ENCODE data around the gene ANTXR1. TPM values are rescaled to one million over a fixed set of nuclear protein-coding genes. Genes with fewer than 3 reads are reported as not detected.
A peak's percentile ranks its signal among the peaks of the same experiment; 100 is the strongest.

Gene ANTXR1
- total and polyA plus RNA-seq, 9 of the 15 experiments (the other 6 are each of a cell fraction or from before 2014, with no cell fraction given), result 0.07 to 1.00 (median 0.54) TPM

GRCh38 chr2:69089266-69089665 is 76.3 kb downstream of the ANTXR1 start:
- no peaks in the 10 kb centered on the region for H3K9me1 ChIP-seq (ENCODE audit: control insufficient read depth, insufficient read depth, low read length)
- H3K9me3 ChIP-seq (replicated peaks; ENCODE audit: control insufficient read depth, insufficient read depth, low read depth, low read length), result no peaks in the 10 kb centered on the region
- CTCF ChIA-PET (ENCODE audit: low intra/inter-chr PET ratio), result no interaction called here
- H4K20me1 ChIP-seq (replicated peaks; ENCODE audit: control insufficient read depth, insufficient read depth, low read length), result no peaks in the 10 kb centered on the region
- intact Hi-C loops (cut with micrococcal nuclease), result no loop called here
- FAIRE-seq (no peak), ATAC-seq (no peak), DNase-seq (ENCODE audit: extremely low read depth in 1 of 4, low spot score in 3 of 4) (no peak)
- no peaks in the 10 kb centered on the region for H3K36me3 ChIP-seq (ENCODE audit: control insufficient read depth, insufficient read depth, low read length)
- 1% methylated on average over 3 of the region's 3 CpGs for WGBS (ENCODE audit: insufficient coverage, low coverage, missing lambda C conversion rate)
- TF ChIP-seq LARP7 (IDR thresholded peaks at IDR 0.05), result no peak
- no peak for TF ChIP-seq MEF2D (tag; conservative IDR thresholded peaks at IDR 0.05; ENCODE audit: low read depth)
- no peak for TF ChIP-seq CEBPG (CRISPR knock-in tag; IDR thresholded peaks at IDR 0.05)
- TF ChIP-seq CEBPG (tag; conservative IDR thresholded peaks at IDR 0.05 in 1 of 2, IDR thresholded peaks at IDR 0.05 in 1 of 2), result 0 out of 4 replicates have a peak, but pooled peaks of 1 of the 2 experiments have one; percentile 13
- no peak for TF ChIP-seq TAF1 (IDR thresholded peaks at IDR 0.05; ENCODE audit: control insufficient read depth, extremely low read depth, insufficient read depth, low read length, severe bottlenecking)
- no peak overlapping the region for H3K9ac ChIP-seq (ENCODE audit: insufficient read depth in 1 of 2, low read depth in 2 of 2, low read length in 2 of 2)
- in situ Hi-C loops (cut with MboI), result no loop called here
- peaks cover 7 to 10% of the 10 kb centered on the region in 2 experiments; a peak in 4 of 5 replicates for H3K27me3 ChIP-seq (ENCODE audit: control insufficient read depth in 2 of 2, insufficient read depth in 2 of 2, low read length in 2 of 2)
- H3K4me2 ChIP-seq (ENCODE audit: insufficient read depth, low read length), result no peak overlapping the region
- BruUV-seq (replicated peaks), result no TSS peak
- no peaks in the 10 kb centered on the region for H3K79me2 ChIP-seq (ENCODE audit: control insufficient read depth, insufficient read depth, low read length)
- H3K4me1 ChIP-seq (replicated peaks in 1 of 2; ENCODE audit: control insufficient read depth in 2 of 2, insufficient read depth in 2 of 2, low read length in 2 of 2), result no peaks in the 10 kb centered on the region
- POLR2A ChIA-PET, result interaction anchor here (0.7 kb wide), 1 partner anchor 428 kb away, joined by 3 read pairs; no protein-coding TSS in a partner anchor
- H2AFZ ChIP-seq (ENCODE audit: low read depth, low read length), result no peak overlapping the region
- H3K27ac ChIP-seq (ENCODE audit: extremely low read depth, low read depth, low read length), result no peak overlapping the region
- no peak overlapping the region for H3K4me3 ChIP-seq

- no peak overlapping the region for H3K9ac ChIP-seq (ENCODE audit: insufficient read depth in 1 of 2, low read depth in 2 of 2, low read length in 2 of 2)
- intact Hi-C loops (cut with micrococcal nuclease) (no loop called here), in situ Hi-C loops (cut with MboI) (no loop called here)
- DNase-seq (ENCODE audit: extremely low read depth in 1 of 4, low spot score in 3 of 4) (no peak), FAIRE-seq (no peak), ATAC-seq (no peak)
- H3K9me3 ChIP-seq (replicated peaks; ENCODE audit: control insufficient read depth, insufficient read depth, low read depth, low read length), result no peaks in the 10 kb centered on the region
- H4K20me1 ChIP-seq (replicated peaks; ENCODE audit: control insufficient read depth, insufficient read depth, low read length), result no peaks in the 10 kb centered on the region
- peaks cover 7 to 13% of the 10 kb centered on the region in 2 experiments; a peak in 4 of 5 replicates for H3K27me3 ChIP-seq (ENCODE audit: control insufficient read depth in 2 of 2, insufficient read depth in 2 of 2, low read length in 2 of 2)
- no peaks in the 10 kb centered on the region for H3K79me2 ChIP-seq (ENCODE audit: control insufficient read depth, insufficient read depth, low read length)
- no peak overlapping the region for H2AFZ ChIP-seq (ENCODE audit: low read depth, low read length)
- no peaks in the 10 kb centered on the region for H3K36me3 ChIP-seq (ENCODE audit: control insufficient read depth, insufficient read depth, low read length)
- 0% methylated on average over 1 of the region's 1 CpG for WGBS (ENCODE audit: insufficient coverage, low coverage, missing lambda C conversion rate)
- CTCF ChIA-PET (ENCODE audit: low intra/inter-chr PET ratio), result no interaction called here
- H3K27ac ChIP-seq (ENCODE audit: extremely low read depth, low read depth, low read length), result no peak overlapping the region
- H3K4me2 ChIP-seq (ENCODE audit: insufficient read depth, low read length), result no peak overlapping the region
- H3K9me1 ChIP-seq (ENCODE audit: control insufficient read depth, insufficient read depth, low read length), result no peaks in the 10 kb centered on the region
- H3K4me3 ChIP-seq, result no peak overlapping the region
- no peaks in the 10 kb centered on the region for H3K4me1 ChIP-seq (replicated peaks in 1 of 2; ENCODE audit: control insufficient read depth in 2 of 2, insufficient read depth in 2 of 2, low read length in 2 of 2)
- no TSS peak for BruUV-seq (replicated peaks)
- POLR2A ChIA-PET, result interaction anchor here (1.0 kb wide), 1 partner anchor 10 kb away, joined by 3 read pairs; no protein-coding TSS in a partner anchor
- TF ChIP-seq ZNF253 (CRISPR knock-in tag; conservative IDR thresholded peaks at IDR 0.05) (no peak), GTF2F1 (IDR thresholded peaks at IDR 0.05; ENCODE audit: low read depth, low read length) (no peak), AFF4 (CRISPR knock-in tag; IDR thresholded peaks at IDR 0.05) (no peak)
- TF ChIP-seq, protein P1, sequence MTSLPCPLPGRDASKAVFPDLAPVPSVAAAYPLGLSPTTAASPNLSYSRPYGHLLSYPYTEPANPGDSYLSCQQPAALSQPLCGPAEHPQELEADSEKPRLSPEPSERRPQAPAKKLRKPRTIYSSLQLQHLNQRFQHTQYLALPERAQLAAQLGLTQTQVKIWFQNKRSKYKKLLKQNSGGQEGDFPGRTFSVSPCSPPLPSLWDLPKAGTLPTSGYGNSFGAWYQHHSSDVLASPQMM (CRISPR knock-in tag; IDR thresholded peaks at IDR 0.05), result no peak
- TF ChIP-seq, protein P2, sequence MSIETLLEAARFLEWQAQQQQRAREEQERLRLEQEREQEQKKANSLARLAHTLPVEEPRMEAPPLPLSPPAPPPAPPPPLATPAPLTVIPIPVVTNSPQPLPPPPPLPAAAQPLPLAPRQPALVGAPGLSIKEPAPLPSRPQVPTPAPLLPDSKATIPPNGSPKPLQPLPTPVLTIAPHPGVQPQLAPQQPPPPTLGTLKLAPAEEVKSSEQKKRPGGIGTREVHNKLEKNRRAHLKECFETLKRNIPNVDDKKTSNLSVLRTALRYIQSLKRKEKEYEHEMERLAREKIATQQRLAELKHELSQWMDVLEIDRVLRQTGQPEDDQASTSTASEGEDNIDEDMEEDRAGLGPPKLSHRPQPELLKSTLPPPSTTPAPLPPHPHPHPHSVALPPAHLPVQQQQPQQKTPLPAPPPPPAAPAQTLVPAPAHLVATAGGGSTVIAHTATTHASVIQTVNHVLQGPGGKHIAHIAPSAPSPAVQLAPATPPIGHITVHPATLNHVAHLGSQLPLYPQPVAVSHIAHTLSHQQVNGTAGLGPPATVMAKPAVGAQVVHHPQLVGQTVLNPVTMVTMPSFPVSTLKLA (conservative IDR thresholded peaks at IDR 0.05), result no peak
These were observed 77.0 kb downstream of the ANTXR1 start for GRCh38 chr2:69089998-69090397.
